NCI-H460 (cell line): Measurements from ENCODE around the gene PCIF1. TPM values are rescaled to one million over a fixed set of nuclear protein-coding genes. Genes with fewer than 3 reads are reported as not detected.
A peak's percentile ranks its signal among the peaks of the same experiment; 100 is the strongest.
"Not testable (repeated sequence)": the region's sequence is repeated elsewhere in the genome, so short reads cannot be mapped to it uniquely, and the experiment has no call there.

ENCODE experiments used
- DNase-seq: peaks from one replicate; pipeline ENCODE4 v3.0.0-alpha.2; 2016; ENCODE audit warnings: low read depth; ENCODE audit errors: extremely low read depth
- polyA plus RNA-seq: library from polyadenylated mRNA; depleted of rRNA; stranded (reverse); fragments of >200 nt; gene quantifications from 2 replicates; pipeline ENCODE4 v1.2.3, GENCODE V29; 2014; cell fraction: nucleus; rRNA removed
- total RNA-seq: library from RNA; depleted of rRNA; stranded (reverse); fragments of >200 nt; shearing (Covaris generic); gene quantifications from 2 replicates; pipeline ENCODE4 v1.2.3, GENCODE V29; 2014; rRNA removed

PCIF1 gene
- total RNA-seq = 10.7 and 13.2 TPM in 2 replicates
- polyA plus RNA-seq = 6.3 and 8.9 TPM in 2 replicates

- peak; percentile 98 for DNase-seq
Measured at GRCh38 chr20:45934586-45935415, at the start of gene PCIF1. PCIF1 (plus strand) TSS chr20:45934683; CDS start chr20:45939000, 4,317 bp downstream.

DNA sequence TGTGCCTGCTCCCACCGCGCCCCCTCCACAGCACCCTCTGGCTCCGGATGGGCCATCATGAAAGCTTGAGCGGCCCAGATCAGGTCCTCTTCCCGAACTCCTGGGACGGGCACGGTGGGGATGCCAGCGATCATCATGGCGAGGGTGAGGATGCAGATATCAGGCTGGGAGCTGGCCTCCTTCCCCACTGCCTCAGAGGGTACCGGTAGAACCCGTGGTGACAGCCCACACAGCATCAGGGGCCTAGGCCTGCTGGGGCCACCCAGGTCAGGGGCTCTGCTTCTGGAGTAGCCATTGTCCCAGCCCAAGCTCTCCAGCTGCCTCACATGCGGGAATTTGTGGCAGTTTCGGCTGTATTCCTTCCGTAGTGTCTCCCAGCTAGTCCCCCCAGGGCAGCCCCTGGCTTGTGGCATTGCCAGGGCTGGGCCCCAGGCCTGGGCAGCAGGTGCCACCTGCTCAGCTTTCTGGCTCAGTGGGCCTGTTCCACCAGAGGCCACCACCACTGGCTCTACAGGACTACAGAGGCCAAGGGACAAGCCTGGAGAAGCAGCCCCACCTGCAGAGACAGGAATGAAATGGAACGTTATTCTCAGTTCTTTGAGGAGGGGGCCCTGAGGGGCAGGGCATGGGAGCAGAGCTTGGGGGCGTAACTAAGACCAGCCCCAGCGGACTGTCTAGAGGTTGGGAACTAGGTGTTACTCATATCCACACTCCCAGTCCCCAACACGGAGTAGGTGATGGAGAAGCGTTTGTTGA, 47.7 kb upstream of the PCIF1 start:
- no peak for DNase-seq

- DNase-seq = no peak
Measured at GRCh38 chr20:45887346-45887715, 47.2 kb upstream of the PCIF1 start, which contains the start of gene SPATA25. SPATA25 (minus strand) TSS chr20:45887622; CDS start chr20:45887590, 32 bp downstream.

- DNase-seq = no peak
Measured at GRCh38 chr20:45888681-45889080, 45.8 kb upstream of the PCIF1 start.

- no peak for DNase-seq
Measured at GRCh38 chr20:45890077-45890984, 44.2 kb upstream of the PCIF1 start.

DNA sequence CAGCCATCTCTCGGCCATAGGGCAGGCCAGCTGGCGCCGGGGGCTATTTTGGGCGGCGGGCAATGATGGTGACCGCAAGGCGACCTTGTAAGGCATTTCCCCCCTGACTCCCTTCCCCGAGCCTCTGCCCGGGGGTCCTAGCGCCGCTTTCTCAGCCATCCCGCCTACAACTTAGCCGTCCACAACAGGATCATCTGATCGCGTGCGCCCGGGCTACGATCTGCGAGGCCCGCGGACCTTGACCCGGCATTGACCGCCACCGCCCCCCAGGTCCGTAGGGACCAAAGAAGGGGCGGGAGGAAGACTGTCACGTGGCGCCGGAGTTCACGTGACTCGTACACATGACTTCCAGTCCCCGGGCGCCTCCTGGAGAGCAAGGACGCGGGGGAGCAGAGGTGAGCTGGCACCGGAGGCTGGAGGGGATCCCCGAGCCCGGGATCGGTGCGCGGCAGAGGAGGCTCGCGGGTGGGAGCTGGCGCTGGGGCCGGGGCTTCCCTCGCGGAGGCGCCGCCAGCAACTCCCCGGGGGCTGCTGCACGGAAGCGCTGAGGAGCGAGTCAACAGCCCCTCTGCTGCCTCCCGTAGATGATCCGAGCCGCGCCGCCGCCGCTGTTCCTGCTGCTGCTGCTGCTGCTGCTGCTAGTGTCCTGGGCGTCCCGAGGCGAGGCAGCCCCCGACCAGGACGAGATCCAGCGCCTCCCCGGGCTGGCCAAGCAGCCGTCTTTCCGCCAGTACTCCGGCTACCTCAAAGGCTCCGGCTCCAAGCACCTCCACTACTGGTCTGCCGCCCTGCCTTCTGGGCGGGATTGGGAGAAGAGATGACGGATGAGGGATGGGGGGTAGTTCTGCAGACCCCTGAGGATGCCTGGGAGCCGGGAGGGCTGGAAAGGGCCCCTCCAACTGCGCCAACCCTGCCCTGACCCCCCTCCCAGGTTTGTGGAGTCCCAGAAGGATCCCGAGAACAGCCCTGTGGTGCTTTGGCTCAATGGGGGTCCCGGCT, 43.2 kb upstream of the PCIF1 start, which contains the start of the genes CTSA and NEURL2:
Gene CTSA, plus strand, starts transcription at position 351 of the 999 bp plus-strand sequence. Its CDS starts 234 bp downstream, at position 585.
Gene NEURL2, minus strand, starts transcription at position 224 of the 999 bp plus-strand sequence. Its CDS starts 217 bp downstream, at position 7.
- DNase-seq = peak; percentile 84

- peak; percentile 38 for DNase-seq
Measured at GRCh38 chr20:45892049-45892825, 42.2 kb upstream of the PCIF1 start.

GRCh38 chr20:45892828-45893500, 41.5 kb upstream of the PCIF1 start:
- no peak for DNase-seq

GRCh38 chr20:45893831-45894230, 40.7 kb upstream of the PCIF1 start:
- DNase-seq = no peak

DNA sequence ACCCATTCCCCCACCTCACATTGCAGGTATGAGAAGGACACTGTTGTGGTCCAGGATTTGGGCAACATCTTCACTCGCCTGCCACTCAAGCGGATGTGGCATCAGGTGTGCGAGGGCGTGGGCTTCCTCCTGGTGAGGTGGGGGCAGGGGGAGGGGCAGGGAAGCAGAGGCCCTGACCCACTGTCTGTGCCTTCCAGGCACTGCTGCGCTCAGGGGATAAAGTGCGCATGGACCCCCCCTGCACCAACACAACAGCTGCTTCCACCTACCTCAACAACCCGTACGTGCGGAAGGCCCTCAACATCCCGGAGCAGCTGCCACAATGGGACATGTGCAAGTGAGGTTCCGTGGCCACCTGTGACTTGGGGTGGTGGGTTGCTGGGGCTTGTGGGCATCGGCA, 39.7 kb upstream of the PCIF1 start:
- DNase-seq = no peak

DNA sequence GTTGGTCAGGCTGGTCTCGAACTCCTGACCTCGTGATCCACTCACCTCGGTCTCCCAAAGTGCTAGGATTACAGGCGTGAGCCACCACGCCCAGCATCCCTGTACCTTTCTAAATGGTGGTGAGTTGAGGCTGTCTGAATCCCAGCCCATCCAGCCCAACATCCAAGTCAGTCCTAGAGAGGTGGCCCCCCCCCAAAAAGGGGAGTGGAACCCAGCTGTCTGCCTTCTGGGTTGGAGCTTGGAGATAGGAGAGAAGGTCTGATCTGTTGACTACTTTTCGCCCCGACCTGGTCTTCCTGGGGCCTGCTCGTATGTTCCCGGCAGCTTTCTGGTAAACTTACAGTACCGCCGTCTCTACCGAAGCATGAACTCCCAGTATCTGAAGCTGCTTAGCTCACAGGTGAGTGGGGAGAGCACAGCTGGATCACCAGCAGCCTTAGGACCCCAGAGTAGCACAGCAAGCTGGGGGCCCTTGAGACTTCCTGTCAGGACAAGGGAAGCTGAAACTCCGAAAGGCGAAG, 37.8 kb upstream of the PCIF1 start:
- no peak for DNase-seq

DNA sequence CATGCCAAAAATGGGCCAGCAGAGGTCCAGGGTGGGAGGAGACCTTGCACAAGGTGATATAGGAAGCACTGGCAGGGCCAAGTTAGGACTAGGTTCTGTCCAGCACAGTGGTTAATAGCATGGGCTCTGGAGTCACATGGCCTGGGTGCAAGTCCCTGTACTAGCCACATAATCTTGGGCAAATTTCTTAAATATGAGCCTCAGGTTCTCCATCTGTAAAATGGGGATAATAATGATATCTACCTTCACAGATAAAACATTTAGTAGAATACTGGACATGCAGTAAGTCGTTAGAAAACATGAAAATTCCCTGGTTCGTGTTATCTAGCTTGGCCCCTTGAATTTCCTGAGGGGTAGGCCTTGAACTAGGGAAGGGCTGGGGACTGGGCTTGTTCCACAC, 37.2 kb upstream of the PCIF1 start:
- no peak for DNase-seq

DNA sequence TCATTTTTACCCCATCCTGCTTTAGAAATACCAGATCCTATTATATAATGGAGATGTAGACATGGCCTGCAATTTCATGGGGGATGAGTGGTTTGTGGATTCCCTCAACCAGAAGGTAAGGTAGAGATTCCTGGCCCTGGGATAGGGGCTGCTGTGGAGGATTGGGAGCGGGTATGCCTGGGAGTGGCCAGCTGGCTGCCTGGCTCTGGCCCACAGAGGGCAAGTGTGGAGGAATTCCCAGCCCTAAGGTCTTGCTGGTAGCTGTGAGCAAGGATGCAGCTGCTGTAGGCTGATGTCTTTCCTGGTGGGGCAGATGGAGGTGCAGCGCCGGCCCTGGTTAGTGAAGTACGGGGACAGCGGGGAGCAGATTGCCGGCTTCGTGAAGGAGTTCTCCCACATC, 36.8 kb upstream of the PCIF1 start:
- DNase-seq = no peak

DNA sequence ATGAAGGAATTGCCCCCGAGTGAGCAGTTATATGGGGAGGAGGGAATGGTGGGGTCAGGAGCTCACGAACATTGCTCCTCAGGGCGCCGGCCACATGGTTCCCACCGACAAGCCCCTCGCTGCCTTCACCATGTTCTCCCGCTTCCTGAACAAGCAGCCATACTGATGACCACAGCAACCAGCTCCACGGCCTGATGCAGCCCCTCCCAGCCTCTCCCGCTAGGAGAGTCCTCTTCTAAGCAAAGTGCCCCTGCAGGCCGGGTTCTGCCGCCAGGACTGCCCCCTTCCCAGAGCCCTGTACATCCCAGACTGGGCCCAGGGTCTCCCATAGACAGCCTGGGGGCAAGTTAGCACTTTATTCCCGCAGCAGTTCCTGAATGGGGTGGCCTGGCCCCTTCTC, 36.2 kb upstream of the PCIF1 start:
- DNase-seq = no peak

DNA sequence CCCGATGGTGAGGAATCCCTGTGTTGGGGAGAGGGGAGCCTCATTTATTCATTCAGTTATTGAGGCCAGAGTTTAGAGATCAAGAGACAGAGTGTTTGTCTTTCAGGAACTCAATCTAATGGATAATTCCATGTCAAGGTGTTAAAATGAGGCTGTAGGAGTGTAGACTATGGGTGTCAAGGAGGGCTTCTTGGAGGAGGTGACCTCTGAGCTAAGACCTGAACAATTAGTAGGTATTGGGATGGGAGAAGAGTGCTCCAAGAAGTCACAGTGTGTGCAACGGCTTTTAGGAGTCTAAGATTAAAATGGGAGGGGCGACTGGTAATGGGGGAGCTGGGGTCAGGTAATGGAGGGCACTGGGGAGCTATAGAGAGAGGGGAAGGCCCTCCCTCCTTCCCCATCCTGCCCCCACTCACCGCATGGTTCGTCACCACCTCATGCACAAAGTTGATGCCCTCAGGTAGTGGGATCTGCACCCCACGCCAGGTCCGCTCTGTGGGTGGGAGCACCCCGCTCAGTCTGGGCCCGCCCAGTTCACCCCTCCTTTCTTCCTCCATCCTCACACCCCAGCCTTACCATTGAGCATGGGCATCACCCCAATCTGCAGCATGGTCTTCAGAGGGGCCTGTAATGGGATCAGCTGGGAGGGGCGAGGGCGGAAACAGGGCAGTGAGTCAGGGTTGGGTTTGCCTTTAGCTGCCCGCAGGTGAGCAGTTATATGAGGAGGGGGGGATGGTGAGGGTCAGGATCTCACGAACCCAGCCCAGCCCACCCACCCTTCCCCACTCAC, 35.2 kb upstream of the PCIF1 start:
- no peak for DNase-seq

GRCh38 chr20:45901332-45901731, 33.2 kb upstream of the PCIF1 start:
- DNase-seq = not testable (repeated sequence)
